Smooth muscle cell (in vitro differentiated cells): ENCODE data around the gene SYNE2. TPM values are rescaled to one million over a fixed set of nuclear protein-coding genes. Genes with fewer than 3 reads are reported as not detected.

Experiments
- DNase-seq: peaks from one replicate; lab custom pipeline; 2025; ENCODE audit not compliant: unreplicated experiment; lab: John Stamatoyannopoulos, UW
- H2AFZ ChIP-seq: fragments of 200-600 bp; sonication (generic); 2 replicates; pipeline ENCODE4 v1.6.0; 2016; ENCODE audit warnings: antibody characterized with exemption, low read depth, mild to moderate bottlenecking
- H3F3A ChIP-seq: fragments of 200-600 bp; sonication (generic); 2 replicates; pipeline ENCODE4 v1.6.0; 2017; ENCODE audit warnings: antibody characterized with exemption, low read depth
- H3K27ac ChIP-seq: fragments of 200-600 bp; sonication (generic); 2 replicates; pipeline ENCODE4 v1.5.1; 2016; ENCODE audit warnings: low read depth, mild to moderate bottlenecking
- H3K27me3 ChIP-seq: fragments of 200-600 bp; sonication (generic); 2 replicates; pipeline ENCODE4 v1.6.1; 2016; ENCODE audit warnings: low read depth, mild to moderate bottlenecking
- H3K36me3 ChIP-seq: fragments of 200-600 bp; sonication (generic); 2 replicates; pipeline ENCODE4 v1.5.1; 2016; ENCODE audit warnings: low read depth
- H3K4me1 ChIP-seq: fragments of 200-600 bp; sonication (generic); 2 replicates; pipeline ENCODE4 v1.5.1; 2016; ENCODE audit warnings: low read depth
- H3K4me2 ChIP-seq: fragments of 200-600 bp; sonication (generic); 2 replicates; pipeline ENCODE4 v1.6.0; 2016; ENCODE audit warnings: mild to moderate bottlenecking
- H3K4me3 ChIP-seq: fragments of 200-600 bp; sonication (generic); 2 replicates; pipeline ENCODE4 v1.5.1; 2016; ENCODE audit warnings: mild to moderate bottlenecking
- H3K79me2 ChIP-seq: fragments of 200-600 bp; sonication (generic); 2 replicates; pipeline ENCODE4 v1.6.0; 2016; ENCODE audit warnings: low read depth, mild to moderate bottlenecking
- H3K9ac ChIP-seq: fragments of 200-600 bp; sonication (generic); 2 replicates; pipeline ENCODE4 v1.6.0; 2016; ENCODE audit warnings: low read depth
- H3K9me3 ChIP-seq: fragments of 200-600 bp; sonication (generic); replicated peaks from 2 replicates; pipeline ENCODE4 v1.5.1; 2016; ENCODE audit warnings: low read depth
- H4K20me1 ChIP-seq: fragments of 200-600 bp; sonication (generic); 2 replicates; pipeline ENCODE4 v1.6.0; 2016; ENCODE audit warnings: low read depth
- CTCF ChIP-seq: fragments of 200-600 bp; sonication (generic); IDR thresholded peaks from 2 replicates; pipeline ENCODE4 v1.5.1; 2017; ENCODE audit warnings: borderline replicate concordance, mild to moderate bottlenecking, antibody characterized with exemption; ENCODE audit not compliant: insufficient read depth, poor library complexity, severe bottlenecking
- WGBS: methylation state at CpG from one replicate; pipeline ENCODE4 v1.1.7; 2016; ENCODE audit warnings: low lambda C conversion rate; 5-methylcytosine and 5-hydroxymethylcytosine counted together
- polyA plus RNA-seq: library from polyadenylated mRNA; unstranded; fragments of >200 nt; fragmentation: Nextera tagmentation; extraction: Ambion mirVana; gene quantifications from 2 replicates; pipeline ENCODE4 v1.2.1, GENCODE V29; 2016
- total RNA-seq: library from RNA; depleted of rRNA; stranded (reverse); fragments of >200 nt; gene quantifications from 2 replicates; pipeline ENCODE4 v1.2.3, GENCODE V29; 2014

Gene SYNE2
- total and polyA plus RNA-seq, 2 experiments from 2014 or later: 4.8 to 20.9 TPM

- H3K27ac ChIP-seq: no peak overlapping the region
- H3F3A ChIP-seq: no peaks in the 10 kb centered on the region
- H3K79me2 ChIP-seq: no peaks in the 10 kb centered on the region
- H3K4me1 ChIP-seq: peaks cover 12% of the 10 kb centered on the region
- H3K9ac ChIP-seq: no peak overlapping the region
- H3K36me3 ChIP-seq: no peaks in the 10 kb centered on the region
- H3K4me3 ChIP-seq: no peak overlapping the region
- WGBS: 96% methylated on average over 18 of the region's 18 CpGs
- H4K20me1 ChIP-seq: no peaks in the 10 kb centered on the region
- no peak for TF ChIP-seq CTCF
- no peaks in the 10 kb centered on the region for H3K27me3 ChIP-seq
- no peak overlapping the region for H2AFZ ChIP-seq
- no peak for DNase-seq
- H3K4me2 ChIP-seq: no peak overlapping the region
- H3K9me3 ChIP-seq: no peaks in the 10 kb centered on the region
These were observed 349.2 kb downstream of the SYNE2 start for GRCh38 chr14:64201921-64202545.

- H3K36me3 ChIP-seq: no peaks in the 10 kb centered on the region
- 89% methylated on average over 10 of the region's 10 CpGs for WGBS
- H3K27ac ChIP-seq: no peak overlapping the region
- H3K9me3 ChIP-seq: no peaks in the 10 kb centered on the region
- no peak for DNase-seq
- peaks cover 8% of the 10 kb centered on the region for H3K4me1 ChIP-seq
- H3K27me3 ChIP-seq: no peaks in the 10 kb centered on the region
- no peaks in the 10 kb centered on the region for H3K79me2 ChIP-seq
- no peak overlapping the region for H3K4me3 ChIP-seq
- no peak overlapping the region for H3K4me2 ChIP-seq
- H2AFZ ChIP-seq: no peak overlapping the region
- no peak for TF ChIP-seq CTCF
- H4K20me1 ChIP-seq: no peaks in the 10 kb centered on the region
- H3K9ac ChIP-seq: no peak overlapping the region
- no peaks in the 10 kb centered on the region for H3F3A ChIP-seq
These were observed 349.9 kb downstream of the SYNE2 start for GRCh38 chr14:64202716-64203115.

- no peaks in the 10 kb centered on the region for H3F3A ChIP-seq
- H3K36me3 ChIP-seq: no peaks in the 10 kb centered on the region
- no peak overlapping the region for H3K9ac ChIP-seq
- no peak overlapping the region for H3K4me2 ChIP-seq
- WGBS: 94% methylated on average over 4 of the region's 4 CpGs
- H2AFZ ChIP-seq: no peak overlapping the region
- TF ChIP-seq CTCF: no peak
- H3K79me2 ChIP-seq: no peaks in the 10 kb centered on the region
- DNase-seq: no peak
- H3K27ac ChIP-seq: no peak overlapping the region
- H3K4me3 ChIP-seq: no peak overlapping the region
- peaks cover 8% of the 10 kb centered on the region for H3K4me1 ChIP-seq
- H3K9me3 ChIP-seq: no peaks in the 10 kb centered on the region
- H3K27me3 ChIP-seq: no peaks in the 10 kb centered on the region
- no peaks in the 10 kb centered on the region for H4K20me1 ChIP-seq
These were observed 350.7 kb downstream of the SYNE2 start for GRCh38 chr14:64203366-64204006.

GRCh38 chr14:64208261-64208660 is 355.5 kb downstream of the SYNE2 start:
- WGBS: 91% methylated on average over 7 of the region's 7 CpGs
- Histone ChIP-seq H4K20me1 (no peaks in the 10 kb centered on the region), H3K79me2 (no peaks in the 10 kb centered on the region), H2AFZ (no peak overlapping the region), H3K36me3 (no peaks in the 10 kb centered on the region), H3K9ac (no peak overlapping the region), H3K4me1 (no peaks in the 10 kb centered on the region), H3K4me2 (no peak overlapping the region), H3K4me3 (no peak overlapping the region), H3K27ac (no peak overlapping the region), H3K9me3 (no peaks in the 10 kb centered on the region), H3K27me3 (no peaks in the 10 kb centered on the region), H3F3A (peaks cover 5% of the 10 kb centered on the region)
- DNase-seq: no peak
- no peak for TF ChIP-seq CTCF
